DND-41 (cell line): ENCODE results near the gene EYS.

Experiments used
- EZH2 ChIP-seq: IDR thresholded peaks from 3 replicates; pipeline ENCODE4 v1.6.1; 2012; ENCODE audit warnings: borderline replicate concordance, low read depth, mild to moderate bottlenecking, moderate library complexity, low read length, inconsistent platforms; ENCODE audit not compliant: severe bottlenecking
- TF ChIP-seq, protein P1 (sequence below): IDR thresholded peaks from 2 replicates; pipeline ENCODE4 v1.5.1; 2012; ENCODE audit warnings: borderline replicate concordance, low read length, moderate library complexity, mild to moderate bottlenecking; ENCODE audit not compliant: poor library complexity, severe bottlenecking; ENCODE audit errors: extremely low read depth

DNA sequence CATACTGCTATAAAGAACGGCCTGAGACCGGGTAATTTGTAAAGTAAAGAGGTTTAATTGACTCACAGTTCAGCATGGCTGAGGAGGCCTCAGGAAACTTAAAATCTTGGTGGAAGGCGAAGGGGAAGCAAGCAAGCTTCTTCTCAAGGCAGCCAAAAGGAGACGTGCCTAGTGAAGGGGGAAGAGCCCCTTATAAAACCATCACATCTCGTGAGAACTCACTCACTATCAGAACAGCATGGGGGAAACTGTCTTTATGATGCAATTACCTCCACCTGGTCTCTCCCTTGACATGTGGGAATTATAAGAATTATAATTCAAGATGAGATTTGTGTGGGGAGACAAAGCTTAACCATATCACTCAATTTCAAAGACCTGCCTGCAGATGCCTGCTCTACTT, 447.0 kb downstream of the EYS start:
- no peak for TF ChIP-seq EZH2
- TF ChIP-seq, protein P1, sequence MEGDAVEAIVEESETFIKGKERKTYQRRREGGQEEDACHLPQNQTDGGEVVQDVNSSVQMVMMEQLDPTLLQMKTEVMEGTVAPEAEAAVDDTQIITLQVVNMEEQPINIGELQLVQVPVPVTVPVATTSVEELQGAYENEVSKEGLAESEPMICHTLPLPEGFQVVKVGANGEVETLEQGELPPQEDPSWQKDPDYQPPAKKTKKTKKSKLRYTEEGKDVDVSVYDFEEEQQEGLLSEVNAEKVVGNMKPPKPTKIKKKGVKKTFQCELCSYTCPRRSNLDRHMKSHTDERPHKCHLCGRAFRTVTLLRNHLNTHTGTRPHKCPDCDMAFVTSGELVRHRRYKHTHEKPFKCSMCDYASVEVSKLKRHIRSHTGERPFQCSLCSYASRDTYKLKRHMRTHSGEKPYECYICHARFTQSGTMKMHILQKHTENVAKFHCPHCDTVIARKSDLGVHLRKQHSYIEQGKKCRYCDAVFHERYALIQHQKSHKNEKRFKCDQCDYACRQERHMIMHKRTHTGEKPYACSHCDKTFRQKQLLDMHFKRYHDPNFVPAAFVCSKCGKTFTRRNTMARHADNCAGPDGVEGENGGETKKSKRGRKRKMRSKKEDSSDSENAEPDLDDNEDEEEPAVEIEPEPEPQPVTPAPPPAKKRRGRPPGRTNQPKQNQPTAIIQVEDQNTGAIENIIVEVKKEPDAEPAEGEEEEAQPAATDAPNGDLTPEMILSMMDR, result no peak
